Upper lobe of left lung (tissue), 6 donors: ENCODE measurements around the gene FASTKD2. TPM values are rescaled to one million over a fixed set of nuclear protein-coding genes. Genes with fewer than 3 reads are reported as not detected.

ENCODE experiments used
- ATAC-seq, 2 donors: fragments of 200-7000 bp; cut with Tn5 transposase; one replicate each; pipeline ENCODE4 v1.9.1; 2022; ENCODE audit warnings: mild to moderate bottlenecking in 2 of 2, moderate library complexity in 2 of 2; ENCODE audit not compliant: low FRiP score in 2 of 2
- DNase-seq, 2 donors: peaks; one replicate each; pipeline ENCODE4 v3.0.0-alpha.2; 2019 to 2020
- H3K27ac ChIP-seq, 4 donors: fragments of 200-600 bp; sonication (generic); one replicate each; pipeline ENCODE4 v1.5.1; 2016 to 2019
- H3K27me3 ChIP-seq, 4 donors: fragments of 200-600 bp; sonication (generic); one replicate each; pipeline ENCODE4 v1.5.1; 2017 to 2019
- H3K36me3 ChIP-seq, 4 donors: fragments of 200-600 bp; sonication (generic); one replicate each; pipeline ENCODE4 v1.5.1; 2016 to 2019
- H3K4me1 ChIP-seq, 4 donors: fragments of 200-600 bp; sonication (generic); one replicate each; pipeline ENCODE4 v1.5.1; 2018 to 2019
- H3K4me3 ChIP-seq, 4 donors: fragments of 200-600 bp; sonication (generic); one replicate each; pipeline ENCODE4 v1.5.1; 2017 to 2019; ENCODE audit warnings: mild to moderate bottlenecking in 2 of 4, moderate library complexity in 1 of 4
- H3K9me3 ChIP-seq, 4 donors: fragments of 200-600 bp; sonication (generic); one replicate each; pipeline ENCODE4 v1.5.1; 2018 to 2019
- CTCF ChIP-seq, 6 experiments: fragments of 450-650 bp in 4 of 6; fragments of 200-600 bp in 2 of 6; sonication (generic) in 2 of 6; IDR thresholded peaks; one replicate each; pipeline ENCODE4 v1.5.1; 2016 to 2019; ENCODE audit warnings: antibody characterized with exemption in 6 of 6
- EP300 ChIP-seq, 4 donors: sonication (generic); formaldehyde crosslinking; IDR thresholded peaks; one replicate each; pipeline ENCODE4 v1.5.1; 2017; ENCODE audit warnings: antibody characterized with exemption in 4 of 4, control low read depth in 2 of 4
- POLR2A ChIP-seq, 4 donors: fragments of 450-650 bp; IDR thresholded peaks; one replicate each; pipeline ENCODE4 v1.5.1; 2016 to 2017; ENCODE audit warnings: antibody characterized with exemption in 4 of 4, mild to moderate bottlenecking in 2 of 4
- POLR2AphosphoS5 ChIP-seq, 2 donors: sonication (generic); formaldehyde crosslinking; IDR thresholded peaks; one replicate each; pipeline ENCODE4 v1.5.1; 2017; ENCODE audit warnings: antibody characterized with exemption in 2 of 2
- WGBS, 2 donors: methylation state at CpG; one replicate each; pipeline ENCODE4 v1.1.5; 2017 to 2018; 5-methylcytosine and 5-hydroxymethylcytosine counted together
- total RNA-seq, 6 donors: library from RNA; depleted of rRNA in 4 of 6; stranded (reverse); fragments of >200 nt in 4 of 6; gene quantifications; one replicate each; pipeline versions ENCODE4 v1.1.0 to v1.2.1, GENCODE V29; 2016 to 2021
- donor health status: DM: no; HTN: no; CAD: no; lungs with moderate emphysema.
- donor health status: DM: no; HTN: yes; CAD: no; lungs with severe emphysema.

The FASTKD2 gene
- total RNA-seq, 6 donors from 2014 or later = 10.7 to 32.8 (median 21.1) TPM

- WGBS, 2 donors = 80 to 82% methylated on average over 3 to 4 of the region's 4 CpGs
- H3K4me3 ChIP-seq = no peak overlapping the region
- H3K36me3 ChIP-seq = peaks cover 0 to 9% (median 4%) of the 10 kb centered on the region in 4 donors
- H3K4me1 ChIP-seq = peaks cover 3 to 11% (median 8%) of the 10 kb centered on the region in 4 donors
- H3K9me3 ChIP-seq = no peaks in the 10 kb centered on the region
- DNase-seq (no peak), ATAC-seq (no peak)
- TF ChIP-seq EP300 (IDR thresholded peaks at IDR 0.05) (no peak), POLR2A (IDR thresholded peaks at IDR 0.05) (no peak), POLR2AphosphoS5 (IDR thresholded peaks at IDR 0.05) (no peak), CTCF (IDR thresholded peaks at IDR 0.05) (no peak)
- H3K27me3 ChIP-seq = no peaks in the 10 kb centered on the region
- no peak overlapping the region for H3K27ac ChIP-seq
These were observed 32.0 kb downstream of the FASTKD2 start for GRCh38 chr2:206797376-206797775.

GRCh38 chr2:206798000-206798399 lies 32.6 kb downstream of the FASTKD2 start:
- H3K4me1 ChIP-seq = peaks cover 3 to 11% (median 8%) of the 10 kb centered on the region in 4 donors
- 61 to 72% methylated on average over 5 of the region's 5 CpGs for WGBS, 2 donors
- H3K9me3 ChIP-seq = no peaks in the 10 kb centered on the region
- peak overlapping the region in 1 of 4 donors; percentile 39 for H3K27ac ChIP-seq
- no peaks in the 10 kb centered on the region for H3K27me3 ChIP-seq
- DNase-seq = no peak
- no peak overlapping the region for H3K4me3 ChIP-seq
- peaks cover 0 to 4% (median 2%) of the 10 kb centered on the region in 4 donors for H3K36me3 ChIP-seq
- TF ChIP-seq CTCF (IDR thresholded peaks at IDR 0.05) (no peak), EP300 (IDR thresholded peaks at IDR 0.05) (no peak), POLR2AphosphoS5 (IDR thresholded peaks at IDR 0.05) (no peak), POLR2A (IDR thresholded peaks at IDR 0.05) (no peak)
- peak in 1 of 2 donors; percentile 59 for ATAC-seq

- Histone ChIP-seq H3K36me3 (peaks cover 0 to 4% (median 0%) of the 10 kb centered on the region in 4 donors), H3K27me3 (no peaks in the 10 kb centered on the region), H3K9me3 (no peaks in the 10 kb centered on the region), H3K27ac (no peak overlapping the region), H3K4me1 (peaks cover 3 to 11% (median 8%) of the 10 kb centered on the region in 4 donors), H3K4me3 (no peak overlapping the region)
- ATAC-seq (peak in 1 of 2 donors; percentile 66), DNase-seq (no peak)
- 66 to 88% methylated on average over 2 to 3 of the region's 3 CpGs for WGBS, 2 donors
- TF ChIP-seq POLR2AphosphoS5 (IDR thresholded peaks at IDR 0.05) (no peak), CTCF (IDR thresholded peaks at IDR 0.05) (no peak), POLR2A (IDR thresholded peaks at IDR 0.05) (no peak), EP300 (IDR thresholded peaks at IDR 0.05) (no peak)
These were observed 33.7 kb downstream of the FASTKD2 start for GRCh38 chr2:206799083-206799482.

GRCh38 chr2:206800506-206801417 lies 35.4 kb downstream of the FASTKD2 start:
- peak; percentile 43 to 77 (median 65) for TF ChIP-seq CTCF (IDR thresholded peaks at IDR 0.05)
- TF ChIP-seq POLR2AphosphoS5 (IDR thresholded peaks at IDR 0.05) = no peak
- no peak overlapping the region for H3K4me3 ChIP-seq
- peaks cover 3 to 11% (median 8%) of the 10 kb centered on the region in 4 donors for H3K4me1 ChIP-seq
- peak; percentile 47 to 63 for DNase-seq
- ATAC-seq = peak in 1 of 2 donors; percentile 87
- 31 to 36% methylated on average over 12 of the region's 12 CpGs for WGBS, 2 donors
- no peaks in the 10 kb centered on the region for H3K9me3 ChIP-seq
- no peak overlapping the region for H3K27ac ChIP-seq
- H3K36me3 ChIP-seq = no peaks in the 10 kb centered on the region
- no peaks in the 10 kb centered on the region for H3K27me3 ChIP-seq
